ENCODE results near the gene BRD3OS. TPM values are rescaled to one million over a fixed set of nuclear protein-coding genes. Genes with fewer than 3 reads are reported as not detected.

Gene BRD3OS
- total and polyA plus RNA-seq, 2 of the 13 experiments (the other 11 are each of a cell fraction or from before 2014, with no cell fraction given), result 4.9 to 5.7 TPM

GRCh38 chr9:133992780-133993634, 32.3 kb upstream of the BRD3OS start (continued):
- TF ChIP-seq ZBED4 (CRISPR knock-in tag; IDR thresholded peaks at IDR 0.05; ENCODE audit: borderline replicate concordance) (peak; percentile 92), ZFP62 (CRISPR knock-in tag; IDR thresholded peaks at IDR 0.05) (no peak), ETS1 (CRISPR knock-in tag; IDR thresholded peaks at IDR 0.05) (no peak), MLXIP (CRISPR knock-in tag; IDR thresholded peaks at IDR 0.05; ENCODE audit: borderline replicate concordance) (no peak), SAP130 (CRISPR knock-in tag; IDR thresholded peaks at IDR 0.05; ENCODE audit: low read depth) (peak; percentile 76), HNF4G (IDR thresholded peaks at IDR 0.05; ENCODE audit: borderline replicate concordance, low read depth, low read length) (no peak), HNF4G (CRISPR knock-in tag; IDR thresholded peaks at IDR 0.05; ENCODE audit: borderline replicate concordance, low read depth) (peak; percentile 21; the same call in 1 of the 2 replicates), KDM4B (CRISPR knock-in tag; IDR thresholded peaks at IDR 0.05) (no peak), ZNF362 (CRISPR knock-in tag; IDR thresholded peaks at IDR 0.05; ENCODE audit: borderline replicate concordance) (no peak; the same call in 1 of the 2 replicates), ETV5 (CRISPR knock-in tag; IDR thresholded peaks at IDR 0.05; ENCODE audit: borderline replicate concordance) (peak; percentile 85), ARID4A (CRISPR knock-in tag; IDR thresholded peaks at IDR 0.05; ENCODE audit: borderline replicate concordance) (peak; percentile 83)
